Spleen (tissue), 7 donors: Measurements from ENCODE around the gene GTF2A1.

ENCODE experiments used
- CTCF ChIP-seq, 11 experiments: fragments of 200-600 bp in 7 of 11; fragments of 450-650 bp in 4 of 11; sonication (generic) in 4 of 11; IDR thresholded peaks in 8 of 11; conservative IDR thresholded peaks in 3 of 11; 1 replicate in 7 of 11; 2 replicates in 4 of 11; pipeline versions ENCODE4 v1.4.0 to v1.8.0; 2016 to 2021; ENCODE audit warnings: antibody characterized with exemption in 11 of 11, inconsistent platforms in 4 of 11, mild to moderate bottlenecking in 1 of 11
- POLR2A ChIP-seq, 3 donors: fragments of 450-650 bp; IDR thresholded peaks; one replicate each; pipeline ENCODE4 v1.5.1; 2017; ENCODE audit warnings: antibody characterized with exemption in 3 of 3, mild to moderate bottlenecking in 1 of 3
- donor health status: DM: no; HTN: no; CAD: no; lungs with moderate emphysema.
- donor health status: DM: no; HTN: no; CAD: no.
- donor health status: DM: no; HTN: no; CAD: no.

GRCh38 chr14:81147140-81147897 lies 73.4 kb downstream of the GTF2A1 start:
- TF ChIP-seq POLR2A (IDR thresholded peaks at IDR 0.05) (no peak), CTCF (IDR thresholded peaks at IDR 0.05 in 8 of 11, conservative IDR thresholded peaks at IDR 0.05 in 3 of 11) (no peak)
